HG03460 (cell line): Measurements from ENCODE around the gene IKZF3.
"Not testable (repeated sequence)": the region's sequence is repeated elsewhere in the genome, so short reads cannot be mapped to it uniquely, and the experiment has no call there.

Source experiments
- ATAC-seq: cut with Tn5 transposase; IDR thresholded peaks from one replicate; pipeline ENCODE4 v1.9.1; 2021; ENCODE audit not compliant: unreplicated experiment

The IKZF3 gene

GRCh38 chr17:39757176-39757662, 106.9 kb downstream of the IKZF3 start:
- no peak for ATAC-seq

DNA sequence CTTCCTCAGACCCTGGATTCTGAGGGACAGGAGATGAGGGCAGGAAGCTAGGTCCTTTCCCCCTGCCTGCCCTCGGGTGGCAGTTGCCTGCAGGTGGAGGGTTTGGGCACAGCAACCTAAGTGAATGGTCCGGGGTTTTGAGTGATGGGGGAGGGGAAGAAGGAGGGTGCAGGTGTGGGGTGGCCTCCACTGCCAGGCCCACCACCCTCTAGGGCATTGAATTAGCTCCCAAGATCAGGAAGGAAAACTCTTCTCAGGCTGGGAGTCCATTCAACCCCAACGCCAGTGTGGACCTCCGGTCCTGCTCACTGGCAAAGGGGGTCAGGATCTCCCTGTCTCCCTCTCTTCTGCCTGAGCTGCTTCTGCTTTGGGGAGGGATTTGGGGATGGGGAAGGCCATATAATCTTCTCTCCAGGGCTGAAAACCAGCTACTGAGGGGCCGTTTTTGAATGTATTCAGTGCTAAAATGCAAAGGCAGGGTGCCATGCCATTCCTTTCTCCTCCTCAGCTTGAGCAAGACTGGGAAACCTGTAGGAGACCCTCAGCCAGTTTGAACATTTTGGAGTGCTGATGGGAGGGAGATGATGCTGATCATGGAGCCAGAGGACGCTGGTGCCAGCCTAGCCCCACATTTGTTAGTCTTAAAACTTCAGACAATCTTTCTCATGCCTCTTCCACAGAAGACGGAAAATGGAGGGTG, 107.6 kb downstream of the IKZF3 start:
- no peak for ATAC-seq

DNA sequence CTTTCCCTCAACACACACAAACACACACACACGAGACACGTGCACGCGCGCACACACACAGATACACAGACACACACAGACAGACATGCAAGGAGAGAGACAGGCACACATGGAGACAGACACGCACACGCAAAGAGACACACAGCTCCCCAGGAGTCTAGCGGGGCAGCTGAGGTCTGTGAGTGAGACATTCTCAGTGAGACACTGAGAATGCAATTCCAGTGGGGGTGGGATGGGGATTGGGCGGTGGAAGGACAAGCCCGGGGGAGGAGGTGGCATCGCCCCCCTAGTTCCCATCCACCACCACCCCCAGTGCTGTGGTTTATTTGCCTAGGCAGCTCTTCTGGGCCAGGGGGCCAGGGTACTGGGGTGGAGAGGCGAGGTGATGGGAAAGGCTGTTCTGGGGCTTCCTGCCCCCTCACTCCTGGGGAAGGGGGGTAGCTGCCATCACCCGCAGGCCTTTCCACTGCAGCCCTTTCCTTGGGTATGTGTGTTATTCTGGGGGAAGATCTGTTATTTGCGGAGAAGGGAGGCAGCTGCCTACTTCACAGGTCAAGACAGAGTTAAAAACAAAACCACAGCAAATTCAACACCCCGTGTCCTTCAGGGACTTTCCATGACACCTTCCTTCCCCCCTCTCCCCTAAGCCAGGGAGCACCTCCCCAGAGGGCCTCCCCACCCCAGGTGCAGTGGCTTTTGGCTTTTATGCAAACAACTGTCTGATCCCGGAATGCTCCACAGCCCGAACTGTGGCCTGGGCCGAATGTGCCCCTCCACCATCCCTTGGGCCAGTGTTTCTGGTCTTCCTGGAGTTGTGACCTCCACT, 108.3 kb downstream of the IKZF3 start:
- no peak for ATAC-seq

GRCh38 chr17:39754958-39755553, 109.1 kb downstream of the IKZF3 start:
- ATAC-seq = no peak

GRCh38 chr17:39754161-39754957, 109.8 kb downstream of the IKZF3 start:
- ATAC-seq = peak; percentile 52

DNA sequence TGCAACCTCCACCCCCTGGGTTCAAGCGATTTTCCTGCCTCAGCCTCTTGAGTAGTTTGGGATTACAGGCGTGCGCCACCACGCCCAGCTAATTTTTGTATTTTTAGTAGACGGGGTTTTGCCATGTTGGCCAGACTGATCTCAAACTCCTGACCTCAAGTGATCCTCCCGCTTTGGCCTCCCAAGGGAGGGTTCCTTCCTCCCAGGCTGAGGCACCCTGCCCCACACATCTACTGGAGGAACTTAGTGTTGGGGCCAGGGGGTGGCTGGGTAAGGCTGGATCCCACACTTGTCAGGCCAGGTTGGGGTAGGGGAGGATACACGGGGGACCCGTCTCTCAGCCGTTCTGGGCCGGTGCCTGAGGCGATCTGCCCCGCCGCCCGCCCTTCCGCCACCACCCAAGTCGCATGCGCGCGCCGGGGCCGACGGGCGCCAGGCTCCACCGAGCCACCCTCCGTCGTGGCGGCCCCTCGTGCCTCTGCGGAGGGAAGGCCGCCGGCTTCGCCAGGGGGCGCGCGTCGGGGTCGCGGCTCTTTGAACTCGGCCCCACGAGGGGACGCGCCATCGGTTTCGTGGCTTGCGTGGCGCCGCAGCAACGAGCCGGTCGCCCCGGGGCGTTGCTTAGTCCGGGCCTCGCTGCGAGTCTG, 110.5 kb downstream of the IKZF3 start:
- peak; percentile 13 for ATAC-seq

- no peak for ATAC-seq
Observed at GRCh38 chr17:39752241-39752881, 111.8 kb downstream of the IKZF3 start.

GRCh38 chr17:39751637-39752036, 112.5 kb downstream of the IKZF3 start:
- ATAC-seq = no peak

GRCh38 chr17:39751016-39751543, 113.0 kb downstream of the IKZF3 start:
- no peak for ATAC-seq

DNA sequence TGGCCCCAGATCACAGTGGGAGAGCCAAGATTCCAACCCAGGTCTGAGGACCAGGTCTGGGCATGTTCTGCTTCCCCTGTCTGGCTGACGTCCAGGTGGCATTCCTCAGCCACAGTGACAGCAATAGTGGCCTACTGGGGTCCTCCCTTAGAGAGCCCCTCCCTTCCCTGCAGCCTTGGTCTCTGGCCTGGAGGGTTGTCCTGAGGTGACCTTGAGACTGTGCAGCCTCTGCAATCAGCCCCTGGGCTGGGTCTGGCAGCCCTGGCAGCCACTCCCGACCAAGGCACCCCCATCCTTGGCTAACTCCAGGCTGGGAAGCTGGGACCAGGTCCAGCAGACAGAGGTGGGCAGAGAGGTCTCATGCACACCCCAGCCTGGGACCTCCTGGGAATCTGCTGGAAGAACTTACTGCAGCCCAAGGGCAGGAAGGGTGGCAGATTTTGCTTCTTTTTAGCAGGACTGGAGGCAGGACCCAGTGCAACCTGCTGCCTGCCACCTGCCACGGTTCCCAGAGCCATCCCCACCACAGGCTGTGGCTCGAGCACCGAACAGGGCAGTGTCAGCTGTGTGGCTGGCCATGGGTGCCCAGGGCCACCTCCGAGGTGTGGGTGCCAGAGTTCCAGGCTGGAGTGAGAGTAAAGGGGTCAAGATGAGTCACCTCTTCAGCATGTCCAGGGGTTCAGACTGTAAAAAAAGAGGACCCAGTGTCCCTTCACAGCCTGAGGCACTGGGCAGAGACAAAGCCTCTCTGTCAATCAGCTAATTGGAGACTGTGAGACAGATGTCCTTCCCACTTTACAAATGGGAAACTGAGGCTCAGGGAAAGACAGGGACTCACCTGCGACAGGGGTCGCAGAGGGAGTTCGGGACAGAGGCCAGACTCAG, 113.7 kb downstream of the IKZF3 start:
- no peak for ATAC-seq

DNA sequence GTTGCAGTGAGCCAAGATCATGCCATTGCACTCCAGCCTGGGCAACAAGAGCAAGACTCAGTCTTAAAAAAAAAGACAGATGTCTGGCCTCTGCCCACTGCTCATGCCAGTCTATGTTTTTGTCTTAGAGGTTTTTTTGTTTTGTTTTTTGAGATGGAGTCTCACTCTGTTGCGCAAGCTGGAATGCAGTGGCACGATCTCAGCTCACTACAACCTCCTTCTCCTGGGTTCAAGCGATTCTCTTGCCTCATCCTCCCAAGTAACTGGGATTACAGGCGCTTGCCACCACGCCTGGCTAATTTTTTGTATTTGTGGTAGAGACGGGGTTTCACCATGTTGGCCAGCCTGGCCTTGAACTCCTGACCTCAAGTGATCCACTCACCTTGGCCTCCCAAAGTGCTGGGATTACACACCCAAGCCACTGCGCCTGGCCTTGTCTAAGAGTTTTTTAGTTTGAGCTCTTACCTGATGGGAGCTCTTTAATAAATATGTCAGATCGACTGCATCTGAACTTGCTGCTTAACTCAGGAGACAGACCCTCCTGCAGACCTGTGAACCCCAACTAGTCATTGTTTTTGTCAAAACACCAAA, 115.6 kb downstream of the IKZF3 start:
- ATAC-seq = not testable (repeated sequence)

GRCh38 chr17:39747745-39748144, 116.4 kb downstream of the IKZF3 start:
- ATAC-seq = no peak

- no peak for ATAC-seq
Observed at GRCh38 chr17:39746145-39746461, 118.0 kb downstream of the IKZF3 start.

DNA sequence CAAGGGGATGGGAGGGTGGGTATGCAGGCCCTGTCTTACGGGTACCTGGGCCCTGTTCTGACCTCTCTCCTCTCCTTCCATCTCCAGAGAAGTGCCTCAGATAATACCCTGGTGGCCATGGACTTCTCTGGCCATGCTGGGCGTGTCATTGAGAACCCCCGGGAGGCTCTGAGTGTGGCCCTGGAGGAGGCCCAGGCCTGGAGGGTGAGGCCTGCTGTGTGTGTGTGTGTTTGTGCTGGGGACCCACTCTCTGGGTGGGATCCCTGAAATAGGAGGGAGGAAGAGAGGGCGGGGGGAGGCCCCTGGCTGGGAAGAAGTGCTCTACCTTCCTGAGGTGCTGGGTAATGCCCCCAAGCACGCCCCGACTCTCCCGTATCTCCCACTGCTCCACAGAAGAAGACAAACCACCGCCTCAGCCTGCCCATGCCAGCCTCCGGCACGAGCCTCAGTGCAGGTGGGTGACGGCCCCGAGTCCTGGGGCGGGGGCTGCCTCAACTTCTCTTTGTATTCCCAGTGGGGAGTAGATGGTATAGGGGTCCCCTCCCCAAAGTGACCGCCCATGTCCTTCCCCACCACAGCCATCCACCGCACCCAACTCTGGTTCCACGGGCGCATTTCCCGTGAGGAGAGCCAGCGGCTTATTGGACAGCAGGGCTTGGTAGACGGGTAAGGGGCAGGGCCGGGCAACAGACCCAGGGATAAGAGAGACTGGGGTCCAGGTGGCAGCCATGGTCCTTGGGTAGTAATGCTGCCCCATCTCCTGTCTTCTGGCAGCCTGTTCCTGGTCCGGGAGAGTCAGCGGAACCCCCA, 118.6 kb downstream of the IKZF3 start:
- ATAC-seq = no peak

DNA sequence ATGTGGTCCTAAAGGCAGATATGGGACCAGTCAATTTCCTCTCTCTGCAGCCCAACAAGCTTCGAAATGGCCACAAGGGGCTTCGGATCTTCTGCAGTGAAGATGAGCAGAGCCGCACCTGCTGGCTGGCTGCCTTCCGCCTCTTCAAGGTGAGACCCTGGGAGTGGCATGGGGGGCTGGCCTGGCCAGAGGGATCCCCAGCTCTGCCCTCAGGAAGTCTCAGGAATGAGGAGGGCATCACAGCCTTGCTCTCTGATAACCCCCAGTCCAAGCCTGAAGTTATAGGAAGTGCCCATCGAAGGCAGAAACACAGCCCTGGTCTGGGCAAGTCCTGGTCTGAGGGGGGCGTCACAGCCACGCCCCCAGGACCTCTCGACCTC, 119.3 kb downstream of the IKZF3 start:
- ATAC-seq = no peak

DNA sequence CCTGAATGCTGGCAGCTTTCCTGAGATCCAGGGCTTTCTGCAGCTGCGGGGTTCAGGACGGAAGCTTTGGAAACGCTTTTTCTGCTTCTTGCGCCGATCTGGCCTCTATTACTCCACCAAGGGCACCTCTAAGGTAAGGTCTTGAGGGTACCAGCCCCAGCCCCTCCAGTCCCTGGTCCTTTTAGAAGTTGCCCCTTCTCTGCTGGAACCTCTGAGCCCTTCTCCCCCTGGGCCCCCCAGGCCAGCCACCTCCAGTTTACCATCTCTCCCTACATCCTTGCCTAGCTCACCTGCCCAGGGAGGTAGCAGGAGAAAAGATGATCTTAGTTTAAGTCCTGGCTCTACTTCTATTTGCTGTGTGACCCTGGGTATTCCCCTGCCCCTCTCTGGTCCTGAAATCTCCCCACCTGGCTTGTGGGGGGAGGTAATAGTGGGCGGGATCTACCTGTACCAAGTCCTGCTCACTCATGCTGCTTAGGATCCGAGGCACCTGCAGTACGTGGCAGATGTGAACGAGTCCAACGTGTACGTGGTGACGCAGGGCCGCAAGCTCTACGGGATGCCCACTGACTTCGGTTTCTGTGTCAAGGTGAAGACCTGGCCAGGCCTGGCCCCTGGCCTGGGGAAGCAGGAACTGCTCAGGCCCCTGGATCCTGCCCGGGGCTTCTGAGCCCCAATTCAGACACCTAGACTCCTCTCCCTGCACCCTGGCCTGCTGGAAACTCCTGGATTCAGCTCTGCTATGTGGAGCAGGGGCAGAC, 119.9 kb downstream of the IKZF3 start:
- no peak for ATAC-seq

GRCh38 chr17:39742856-39743436, 121.2 kb downstream of the IKZF3 start:
- ATAC-seq = no peak
